ENCODE measurements around the gene DCDC2C.

Gene DCDC2C

GRCh38 chr2:3681625-3682024 is 21.8 kb upstream of the DCDC2C start:
- TF ChIP-seq NFIC (IDR thresholded peaks at IDR 0.05) (no peak), MAX (IDR thresholded peaks at IDR 0.05) (no peak), TCF12 (IDR thresholded peaks at IDR 0.05; ENCODE audit: low read depth) (no peak), RAD21 (IDR thresholded peaks at IDR 0.05; ENCODE audit: low read depth) (no peak), FOXM1 (IDR thresholded peaks at IDR 0.05; ENCODE audit: borderline replicate concordance, low read depth) (no peak), EP300 (IDR thresholded peaks at IDR 0.05; ENCODE audit: borderline replicate concordance) (no peak), CEBPB (IDR thresholded peaks at IDR 0.05) (no peak), USF1 (IDR thresholded peaks at IDR 0.05) (no peak), TEAD4 (IDR thresholded peaks at IDR 0.05) (no peak), REST (IDR thresholded peaks at IDR 0.05; ENCODE audit: low read depth) (no peak)

GRCh38 chr2:3682811-3683210 is 20.6 kb upstream of the DCDC2C start:
- no peak for TF ChIP-seq CEBPB (IDR thresholded peaks at IDR 0.05)
- TF ChIP-seq EGR1 (IDR thresholded peaks at IDR 0.05), result no peak
- no peak for TF ChIP-seq TAF1 (IDR thresholded peaks at IDR 0.05; ENCODE audit: low read depth)
- no peak for TF ChIP-seq NFIC (IDR thresholded peaks at IDR 0.05)
- no peak for TF ChIP-seq USF1 (IDR thresholded peaks at IDR 0.05)
- no peak for TF ChIP-seq EP300 (IDR thresholded peaks at IDR 0.05; ENCODE audit: borderline replicate concordance)
- no peak for TF ChIP-seq CREB1 (IDR thresholded peaks at IDR 0.05; ENCODE audit: low read depth)
- TF ChIP-seq REST (IDR thresholded peaks at IDR 0.05; ENCODE audit: low read depth), result no peak
- TF ChIP-seq TCF12 (IDR thresholded peaks at IDR 0.05; ENCODE audit: low read depth), result no peak
- TF ChIP-seq YY1 (IDR thresholded peaks at IDR 0.05; ENCODE audit: low read depth), result no peak
- TF ChIP-seq FOXM1 (IDR thresholded peaks at IDR 0.05; ENCODE audit: borderline replicate concordance, low read depth), result no peak
- TF ChIP-seq MAX (IDR thresholded peaks at IDR 0.05), result no peak
- TF ChIP-seq ZBTB7A (IDR thresholded peaks at IDR 0.05; ENCODE audit: low read depth), result no peak
- no peak for TF ChIP-seq RAD21 (IDR thresholded peaks at IDR 0.05; ENCODE audit: low read depth)

- TF ChIP-seq CREB1 (IDR thresholded peaks at IDR 0.05; ENCODE audit: low read depth) (no peak), ZBTB7A (IDR thresholded peaks at IDR 0.05; ENCODE audit: low read depth) (no peak), TEAD4 (IDR thresholded peaks at IDR 0.05) (no peak), FOXM1 (IDR thresholded peaks at IDR 0.05; ENCODE audit: borderline replicate concordance, low read depth) (no peak), CEBPB (IDR thresholded peaks at IDR 0.05) (no peak), RAD21 (IDR thresholded peaks at IDR 0.05; ENCODE audit: low read depth) (no peak), TAF1 (IDR thresholded peaks at IDR 0.05; ENCODE audit: low read depth) (no peak), USF1 (IDR thresholded peaks at IDR 0.05) (no peak), TCF12 (IDR thresholded peaks at IDR 0.05; ENCODE audit: low read depth) (no peak), MAX (IDR thresholded peaks at IDR 0.05) (no peak), EGR1 (IDR thresholded peaks at IDR 0.05) (no peak), REST (IDR thresholded peaks at IDR 0.05; ENCODE audit: low read depth) (no peak), NFIC (IDR thresholded peaks at IDR 0.05) (no peak)
Observed at GRCh38 chr2:3683748-3684454, 19.5 kb upstream of the DCDC2C start.

Data from Ishikawa (cell line).